Left lung (tissue), 10 donors: Measurements from ENCODE around the gene WDR90. TPM values are rescaled to one million over a fixed set of nuclear protein-coding genes. Genes with fewer than 3 reads are reported as not detected.

Experiments used
- ATAC-seq: fragments of 200-7000 bp; cut with Tn5 transposase; one replicate; pipeline ENCODE4 v1.9.1; 2020; ENCODE audit warnings: moderate library complexity
- DNase-seq, 4 donors: peaks; one replicate each; pipeline ENCODE4 v3.0.0-alpha.2; 2013 to 2020
- H3K27ac ChIP-seq, 2 donors: fragments of 200-600 bp; sonication (generic) in 1 of 2; one replicate each; pipeline versions ENCODE4 v1.5.0 to v1.8.0; 2020 to 2021
- H3K27me3 ChIP-seq, 2 donors: fragments of 200-600 bp; sonication (generic) in 1 of 2; one replicate each; pipeline versions ENCODE4 v1.5.0 to v1.8.0; 2020 to 2021
- H3K36me3 ChIP-seq, 2 donors: fragments of 200-600 bp; sonication (generic) in 1 of 2; one replicate each; pipeline versions ENCODE4 v1.5.0 to v1.8.0; 2020 to 2021
- H3K4me1 ChIP-seq, 2 donors: fragments of 200-600 bp; one replicate each; pipeline ENCODE4 v1.8.0; 2021
- H3K4me3 ChIP-seq, 2 donors: fragments of 200-600 bp; sonication (generic) in 1 of 2; one replicate each; pipeline versions ENCODE4 v1.5.0 to v1.8.0; 2020 to 2021; ENCODE audit warnings: mild to moderate bottlenecking in 1 of 2
- H3K9me3 ChIP-seq, 2 donors: fragments of 200-600 bp; sonication (generic) in 1 of 2; one replicate each; pipeline versions ENCODE4 v1.5.0 to v1.8.0; 2020 to 2021
- CTCF ChIP-seq, 2 donors: fragments of 200-600 bp; sonication (generic) in 1 of 2; IDR thresholded peaks; one replicate each; pipeline versions ENCODE4 v1.5.0 to v1.8.0; 2021; ENCODE audit warnings: antibody characterized with exemption in 2 of 2
- intact Hi-C, 2 donors: fragments of 100-400 bp; cut with DNase I; formaldehyde crosslinking; loops; one replicate each; pipeline versions ENCODE4 v1.11.2 to v1.14.2; 2022
- polyA plus RNA-seq, 6 donors: library from polyadenylated mRNA; unstranded; fragments of 120-200 nt; gene quantifications; one replicate each; pipeline ENCODE4 v1.2.1, GENCODE V29; 2013; ENCODE audit not compliant: insufficient read length in 6 of 6
- total RNA-seq, 2 donors: library from RNA; stranded (reverse); fragmentation: NEBNext Ultra II Directional; extraction: Animal tissue kit (Norgen Biotek cat#: 25700); gene quantifications; one replicate each; pipeline ENCODE4 v1.2.1, GENCODE V29; 2021
- donor health status: DM: no; HTN: yes; CAD: no.
- donor health status: DM: no; HTN: no; CAD: no.

WDR90 gene
- total and polyA plus RNA-seq, 8 donors: 27.3 to 63.0 (median 41.4) TPM

GRCh38 chr16:647173-647902 lies 1.8 kb upstream of the WDR90 start:
- TF ChIP-seq CTCF (IDR thresholded peaks at IDR 0.05): no peak
- H3K4me1 ChIP-seq: peaks cover 31 to 71% of the 10 kb centered on the region in 2 donors
- no peaks in the 10 kb centered on the region for H3K27me3 ChIP-seq
- H3K36me3 ChIP-seq: peaks cover 0 to 23% of the 10 kb centered on the region in 2 donors
- no peak for DNase-seq
- no peak for ATAC-seq
- no peak overlapping the region for H3K27ac ChIP-seq
- intact Hi-C loops: no loop called here
- peak overlapping the region in 1 of 2 donors; percentile 90 for H3K4me3 ChIP-seq
- no peaks in the 10 kb centered on the region for H3K9me3 ChIP-seq

DNA sequence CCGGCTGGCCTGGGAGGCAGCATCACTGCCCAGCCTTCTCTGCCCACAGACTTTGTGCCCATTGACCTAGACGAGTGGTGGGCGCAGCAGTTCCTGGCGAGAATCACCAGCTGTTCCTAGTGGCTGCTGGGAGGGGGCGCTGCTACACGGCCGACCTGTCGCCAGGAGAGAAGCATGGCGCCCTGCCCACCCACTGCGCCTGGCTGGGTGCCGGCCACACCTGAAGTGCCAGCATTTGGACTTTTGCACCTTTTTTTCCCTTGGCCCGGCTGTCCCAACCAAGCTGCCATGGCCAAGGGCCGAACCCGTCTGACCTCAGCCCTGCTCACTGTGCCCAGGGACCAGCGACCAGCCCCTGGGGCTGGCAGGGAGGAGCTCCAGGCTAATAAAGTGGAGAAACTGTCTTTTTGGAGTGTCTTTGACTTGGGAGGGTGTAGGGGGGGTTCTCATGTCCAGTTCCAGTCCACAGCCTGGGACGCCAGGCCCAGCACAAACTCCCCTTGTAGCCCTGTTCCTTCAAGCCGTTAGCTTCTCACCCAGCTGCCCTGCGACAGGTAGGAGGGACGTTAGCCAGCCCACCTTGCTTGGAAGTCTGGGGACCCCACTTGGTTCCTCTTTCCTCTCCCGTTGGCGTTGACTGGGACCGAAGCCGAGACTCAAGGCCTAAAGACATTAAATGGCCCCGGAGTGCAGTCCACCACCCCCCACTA lies 939 bp upstream of the WDR90 start:
- peak; percentile 13 to 40 for TF ChIP-seq CTCF (IDR thresholded peaks at IDR 0.05)
- Histone ChIP-seq H3K4me1 (peaks cover 22 to 62% of the 10 kb centered on the region in 2 donors), H3K36me3 (peaks cover 0 to 30% of the 10 kb centered on the region in 2 donors), H3K27me3 (no peaks in the 10 kb centered on the region), H3K9me3 (no peaks in the 10 kb centered on the region), H3K4me3 (peak overlapping the region; percentile 79 to 90), H3K27ac (peak overlapping the region; percentile 83 to 88)
- DNase-seq (no peak), ATAC-seq (peak; percentile 44)
- intact Hi-C loops: no loop called here

GRCh38 chr16:649631-650030 lies 466 bp downstream of the WDR90 start:
- intact Hi-C loops: no loop called here
- Histone ChIP-seq H3K4me1 (peaks cover 19 to 53% of the 10 kb centered on the region in 2 donors), H3K9me3 (no peaks in the 10 kb centered on the region), H3K36me3 (peaks cover 0 to 34% of the 10 kb centered on the region in 2 donors), H3K27ac (peak overlapping the region in 1 of 2 donors; percentile 88), H3K4me3 (peak overlapping the region; percentile 79 to 90), H3K27me3 (no peaks in the 10 kb centered on the region)
- no peak for TF ChIP-seq CTCF (IDR thresholded peaks at IDR 0.05)
- no peak for ATAC-seq
- no peak for DNase-seq

- no peak for ATAC-seq
- peaks cover 19 to 36% of the 10 kb centered on the region in 2 donors for H3K4me1 ChIP-seq
- peaks cover 0 to 46% of the 10 kb centered on the region in 2 donors for H3K36me3 ChIP-seq
- no peak overlapping the region for H3K4me3 ChIP-seq
- no peak overlapping the region for H3K27ac ChIP-seq
- no peak for DNase-seq
- H3K9me3 ChIP-seq: no peaks in the 10 kb centered on the region
- intact Hi-C loops: no loop called here
- no peaks in the 10 kb centered on the region for H3K27me3 ChIP-seq
- no peak for TF ChIP-seq CTCF (IDR thresholded peaks at IDR 0.05)
These were observed 2.7 kb downstream of the WDR90 start for GRCh38 chr16:651844-652243.
